NCI-H526 (cell line): ENCODE data around the gene ZFYVE9.
"Not testable (repeated sequence)": the region's sequence is repeated elsewhere in the genome, so short reads cannot be mapped to it uniquely, and the experiment has no call there.

Experiments
- DNase-seq, 2 experiments: peaks; one replicate each; lab custom pipeline; 2025; lab: John Stamatoyannopoulos, UW

Gene ZFYVE9

DNA sequence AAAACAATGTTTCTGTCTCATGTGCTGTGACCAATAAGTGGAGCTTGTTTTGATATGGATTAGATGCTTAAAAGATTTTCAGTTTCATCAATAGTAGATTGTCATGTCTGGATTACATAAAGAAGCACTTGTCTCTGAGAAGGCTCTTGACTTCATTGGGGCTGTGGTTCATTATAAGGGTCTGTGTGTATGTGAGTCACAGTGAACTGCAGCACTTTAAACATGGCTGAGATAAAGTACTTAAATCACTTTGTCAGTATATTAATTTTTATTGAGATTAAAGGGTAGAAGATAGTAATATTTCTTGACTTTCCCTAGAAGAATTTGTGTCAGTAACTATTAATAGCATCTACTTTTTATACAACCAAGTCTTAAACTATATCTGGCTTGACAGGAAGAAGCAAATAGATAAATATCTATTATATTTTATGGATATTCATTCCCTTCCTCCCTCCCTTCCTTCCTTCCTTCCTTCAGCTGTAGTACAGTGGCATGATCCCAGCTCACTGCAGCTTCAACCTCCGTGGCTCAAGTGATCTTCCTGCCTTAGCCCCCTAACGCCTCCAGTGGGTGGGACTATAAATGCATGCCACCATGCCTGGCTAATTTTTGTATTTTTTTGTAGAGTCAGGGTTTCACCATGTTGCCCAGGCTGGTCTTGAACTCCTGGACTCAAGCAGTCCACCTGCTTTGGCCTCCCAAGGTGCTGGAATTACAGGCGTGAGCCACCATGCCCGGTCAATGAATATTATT, 48.8 kb downstream of the ZFYVE9 start:
- DNase-seq: no peak

DNA sequence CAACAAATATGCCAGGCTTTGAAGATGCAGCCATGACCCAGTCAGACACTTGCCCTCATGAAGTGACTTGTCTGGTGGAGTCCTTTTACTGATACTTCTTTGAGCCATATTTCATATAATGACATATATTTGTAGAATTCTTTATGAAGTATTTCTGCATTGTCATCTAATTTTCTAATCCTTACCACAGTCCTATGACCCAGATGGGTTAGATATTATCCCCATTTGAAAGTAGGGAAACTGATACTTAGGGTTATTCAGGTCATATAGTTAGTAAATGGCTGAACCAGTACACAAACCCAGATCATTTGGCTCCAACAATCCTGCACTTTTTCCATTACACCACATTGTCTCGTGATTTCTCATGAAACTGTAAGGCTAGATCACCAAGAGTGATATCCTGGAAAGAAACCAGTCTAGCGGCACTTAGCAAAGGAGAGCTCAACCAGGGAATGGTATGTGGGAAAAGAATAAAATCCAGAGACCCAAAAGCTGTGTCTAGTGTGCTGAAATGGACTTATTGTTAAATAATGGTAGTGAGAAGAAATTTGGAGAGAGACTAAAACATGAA, 49.6 kb downstream of the ZFYVE9 start:
- peak; percentile 27 for DNase-seq

DNA sequence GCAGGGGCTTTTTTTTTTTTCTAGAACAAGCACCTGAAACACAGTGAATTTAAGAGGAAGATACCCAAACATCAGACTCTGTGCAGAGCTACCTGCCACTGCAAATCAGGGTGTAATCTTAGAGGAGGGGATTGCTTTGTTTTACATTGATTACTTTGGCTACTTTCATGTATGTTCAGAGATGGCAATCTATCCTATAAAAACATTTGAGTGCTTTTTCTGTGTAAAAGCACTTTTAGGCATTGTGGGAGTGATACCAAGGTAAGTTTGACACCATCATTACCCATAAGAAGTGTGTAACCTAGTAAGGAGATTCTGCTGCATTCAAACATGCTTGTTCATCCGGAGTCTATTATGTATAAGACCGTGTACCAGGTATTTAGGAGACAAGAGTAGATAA, 50.1 kb downstream of the ZFYVE9 start:
- DNase-seq: peak in 1 of 2 experiments; percentile 64

DNA sequence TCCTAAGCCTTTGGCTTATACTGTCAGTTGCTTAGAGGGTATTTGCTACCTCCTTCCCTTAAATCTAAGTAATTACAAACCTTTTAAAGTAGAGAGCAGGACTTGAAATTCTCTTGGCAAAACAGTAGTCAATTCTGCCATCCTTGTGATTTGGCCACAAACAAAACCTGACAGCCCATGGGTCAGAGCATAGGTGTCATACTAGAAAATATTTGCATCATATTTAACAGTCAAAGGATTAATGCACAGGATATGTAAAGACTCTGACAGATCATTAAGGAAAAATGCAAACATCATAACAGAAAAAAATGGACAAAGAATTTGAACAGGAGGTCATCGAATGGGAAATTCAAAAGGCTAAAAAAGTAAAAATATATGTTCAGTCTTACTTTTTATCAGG, 50.5 kb downstream of the ZFYVE9 start:
- peak; percentile 67 to 81 for DNase-seq

DNA sequence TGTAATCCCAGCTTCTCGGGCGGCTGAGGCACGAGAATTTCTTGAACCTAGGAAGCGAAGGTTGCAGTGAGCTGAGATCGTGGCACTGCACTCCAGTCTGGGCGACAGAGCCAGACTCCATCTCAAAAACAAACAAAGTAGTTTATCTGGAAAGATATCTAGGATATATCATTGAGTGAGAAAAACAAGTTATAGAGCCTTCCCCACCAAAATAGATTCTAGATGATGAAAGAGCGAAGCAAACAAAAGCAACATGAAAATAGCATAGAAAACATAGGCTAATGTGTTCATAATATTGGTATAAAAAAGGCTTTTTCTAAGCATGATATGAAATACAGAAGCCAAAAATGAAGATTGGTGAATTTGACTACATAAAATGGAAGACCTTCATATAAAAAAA, 52.1 kb downstream of the ZFYVE9 start:
- DNase-seq: no peak

DNA sequence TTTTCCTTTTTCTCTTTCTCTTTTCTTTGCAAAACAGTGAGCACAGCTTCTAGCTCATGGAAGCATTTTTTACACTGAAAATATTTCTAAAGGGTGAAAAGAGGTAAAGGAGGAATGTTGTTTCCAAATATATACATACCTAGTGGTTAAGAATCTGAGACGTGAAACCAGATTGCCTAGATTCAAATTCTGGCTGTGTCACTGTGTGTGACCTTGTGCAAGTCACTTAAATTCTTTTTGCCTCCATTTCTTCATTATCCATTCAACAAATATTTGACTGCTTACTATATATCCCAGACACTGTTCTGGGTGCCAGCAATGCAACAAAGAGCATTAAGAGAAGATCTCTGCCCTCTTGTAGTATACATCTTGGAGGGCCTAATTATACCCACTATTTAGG, 53.3 kb downstream of the ZFYVE9 start:
- no peak for DNase-seq

DNA sequence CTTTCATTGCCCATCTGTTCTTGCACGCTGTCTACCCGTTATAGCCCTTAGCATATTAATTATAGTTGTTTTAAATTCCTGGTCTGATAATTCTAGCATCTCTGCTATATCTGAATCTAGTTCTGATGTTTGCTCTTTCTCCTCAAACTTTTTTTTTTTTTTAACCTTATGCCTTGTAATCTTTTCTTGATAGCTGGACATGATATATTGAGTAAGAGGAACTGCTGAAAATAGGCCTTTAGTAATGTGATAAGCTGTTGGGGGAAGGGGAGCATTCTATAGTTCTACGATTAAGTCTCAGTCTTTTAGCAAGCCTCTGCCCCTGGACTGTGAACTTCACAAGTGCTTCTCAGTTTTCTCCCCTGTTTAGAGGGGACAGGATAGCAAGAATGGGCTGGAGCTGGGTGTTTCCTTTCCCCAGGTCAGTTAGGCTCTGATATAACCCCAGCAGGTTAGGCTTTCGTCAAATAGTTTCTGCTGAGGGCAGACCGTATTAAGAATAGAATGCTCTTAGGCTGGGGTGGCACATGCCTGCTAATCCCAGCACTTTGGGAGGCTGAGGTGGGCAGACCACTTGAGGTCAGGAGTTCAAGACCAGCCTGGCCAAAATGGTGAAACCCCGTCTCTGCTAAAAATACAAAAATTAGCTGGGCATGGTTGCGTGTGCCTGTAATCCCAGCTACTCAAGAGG, 62.2 kb downstream of the ZFYVE9 start:
- DNase-seq: no peak

DNA sequence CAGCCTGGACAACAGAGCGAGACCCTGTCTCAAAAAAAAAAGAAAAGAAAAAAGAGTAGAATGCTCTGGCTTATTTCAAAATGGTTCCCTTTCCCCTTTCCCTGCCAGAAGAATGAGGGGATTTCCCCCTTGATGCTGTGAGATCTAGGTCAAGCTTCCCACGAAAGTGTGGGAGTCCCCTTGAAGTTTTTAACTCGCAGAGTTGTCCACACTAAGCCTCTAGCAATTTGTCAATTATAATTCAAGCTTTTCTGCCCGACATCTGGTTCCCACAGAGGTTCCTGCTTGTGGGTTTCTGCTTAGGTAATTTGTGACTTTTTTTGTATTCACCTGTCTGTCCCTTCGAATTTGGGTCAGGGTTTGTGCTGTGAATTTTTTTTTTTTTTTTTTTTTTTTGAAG, 62.8 kb downstream of the ZFYVE9 start:
- no peak for DNase-seq

DNA sequence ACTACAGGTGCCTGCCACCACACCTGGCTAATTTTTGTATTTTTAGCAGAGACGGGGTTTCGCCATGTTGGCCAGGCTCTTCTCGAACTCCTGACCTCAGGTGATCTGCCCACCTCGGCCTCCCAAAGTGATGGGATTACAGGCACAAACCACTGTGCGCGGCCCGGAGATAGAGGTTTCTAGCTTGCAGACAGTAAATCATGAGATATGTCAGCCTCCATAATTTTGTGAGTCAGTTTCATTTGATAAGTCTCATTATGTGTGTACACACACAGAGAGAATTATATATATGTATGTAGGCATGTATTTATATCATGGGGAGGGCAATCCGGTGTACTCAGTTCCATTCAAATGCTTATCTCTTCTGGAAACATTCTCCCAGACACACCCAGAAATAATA, 64.8 kb downstream of the ZFYVE9 start:
- not testable (repeated sequence) for DNase-seq

DNA sequence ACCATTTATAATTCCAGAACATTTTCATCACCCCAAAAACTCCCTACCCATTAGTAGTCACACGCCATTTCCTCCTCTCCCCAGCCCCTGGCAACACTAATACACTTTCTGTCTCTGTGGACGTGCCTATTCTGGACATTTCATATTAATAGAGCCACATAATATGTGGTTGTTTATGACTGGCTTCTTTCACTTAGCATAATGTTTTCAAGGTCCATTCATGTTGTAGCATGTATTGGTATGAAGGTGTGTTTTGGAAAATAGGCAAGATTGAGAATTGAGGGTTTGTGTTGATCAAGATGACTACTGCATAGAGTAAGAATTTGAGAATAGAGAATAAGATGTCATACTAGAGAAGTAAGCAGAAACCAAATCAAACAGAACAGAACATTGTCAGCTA, 67.5 kb downstream of the ZFYVE9 start:
- DNase-seq: no peak

DNA sequence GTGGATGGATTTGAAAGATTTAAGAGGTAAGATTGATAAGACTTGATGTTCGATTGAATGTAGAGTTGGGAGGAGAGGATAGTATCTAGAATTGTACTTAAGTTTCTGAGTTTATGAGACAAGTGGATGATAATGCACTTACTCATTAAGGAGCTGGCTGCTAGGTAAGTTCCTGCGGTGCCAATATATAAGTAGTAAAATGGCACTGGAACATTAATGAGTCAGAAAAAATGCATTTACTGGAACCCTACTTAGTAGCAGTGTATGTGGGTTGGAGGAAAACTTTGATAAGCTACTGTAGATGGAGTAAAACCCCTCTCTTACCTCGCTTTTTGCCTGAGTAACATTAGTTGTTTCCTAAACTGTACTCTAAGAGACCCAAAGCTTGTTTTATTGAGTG, 68.2 kb downstream of the ZFYVE9 start:
- no peak for DNase-seq

DNA sequence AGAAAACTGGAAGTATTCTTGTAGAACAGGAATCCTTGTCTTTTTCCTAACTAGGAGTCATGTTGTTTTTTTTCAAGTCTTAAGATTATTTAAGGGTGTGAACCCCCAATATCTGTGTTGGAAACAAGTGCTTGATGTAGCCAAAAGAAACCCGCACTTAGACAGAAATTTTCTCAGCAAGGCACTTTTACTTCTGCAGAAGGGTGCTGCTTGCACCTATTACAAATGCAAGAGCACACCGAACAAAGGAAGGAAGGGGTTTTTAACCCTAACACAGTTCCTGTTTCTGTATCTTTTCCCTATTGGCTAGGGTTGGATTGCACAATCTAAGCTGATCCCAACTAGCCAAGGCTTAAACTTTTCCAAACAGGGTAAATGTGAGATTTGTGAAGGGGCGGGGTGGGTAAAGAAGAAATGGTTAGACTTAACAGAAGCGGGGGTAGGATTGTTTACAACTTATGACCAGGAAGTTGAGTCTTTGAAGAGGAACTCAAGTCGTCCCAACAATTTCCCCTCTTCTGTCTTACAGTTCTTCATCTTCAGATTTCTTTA, 75.1 kb downstream of the ZFYVE9 start:
- DNase-seq: no peak

DNA sequence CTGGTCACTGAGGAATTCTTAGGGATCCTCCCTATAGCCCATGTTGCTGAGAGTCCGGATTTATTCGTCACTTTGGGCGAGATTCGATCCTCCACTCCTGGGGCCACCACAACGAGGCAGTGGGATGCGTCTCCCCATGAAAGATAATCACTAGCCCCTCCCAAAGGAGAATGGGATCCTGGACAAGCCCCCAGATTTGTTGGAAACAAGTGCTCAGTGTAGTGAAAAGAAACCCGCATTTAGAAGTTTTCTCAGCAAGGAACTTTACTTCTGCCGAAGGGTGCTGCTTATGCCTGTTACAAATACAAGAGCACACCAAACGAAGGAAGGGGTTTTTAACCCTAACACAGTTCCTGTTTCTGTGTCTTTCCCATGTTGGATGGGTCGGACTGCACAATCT, 83.3 kb downstream of the ZFYVE9 start:
- DNase-seq: no peak

DNA sequence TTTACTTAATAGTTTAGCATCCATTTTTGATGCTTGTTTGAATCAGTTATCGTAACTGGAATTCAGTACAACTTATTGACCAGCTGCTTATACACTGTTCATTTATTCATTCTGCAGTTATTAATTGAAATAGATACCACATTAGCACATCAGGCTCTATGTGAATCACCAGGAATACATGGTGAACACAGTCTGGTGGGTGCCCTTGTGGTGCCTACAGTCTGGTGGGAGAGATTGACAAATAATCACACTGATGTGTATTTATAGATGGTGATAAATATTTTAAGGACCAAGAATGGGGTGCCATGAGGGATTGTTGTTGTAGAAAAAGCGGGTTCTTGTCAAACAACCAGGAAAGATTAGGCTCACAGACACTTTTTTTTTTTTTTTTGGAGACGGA, 87.6 kb downstream of the ZFYVE9 start:
- no peak for DNase-seq

DNA sequence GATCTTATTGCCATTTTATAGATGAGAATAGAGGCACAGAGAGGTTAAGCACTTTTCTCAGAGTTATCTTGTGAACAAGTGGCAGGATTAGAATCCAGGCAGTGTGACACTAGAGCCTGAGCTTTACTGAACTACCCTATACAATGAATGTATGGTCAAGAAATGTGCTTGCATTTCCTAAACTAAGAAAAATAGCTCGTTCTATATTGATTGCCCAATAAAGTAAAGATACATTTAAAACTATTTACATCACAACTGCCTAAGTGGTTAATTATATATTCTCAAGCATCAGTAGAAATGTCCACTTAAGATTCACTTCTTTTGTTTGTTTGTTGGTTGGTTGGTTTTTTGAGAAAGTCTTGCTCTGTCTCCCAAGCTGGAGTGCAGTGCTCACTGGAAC, 91.6 kb downstream of the ZFYVE9 start:
- no peak for DNase-seq

DNA sequence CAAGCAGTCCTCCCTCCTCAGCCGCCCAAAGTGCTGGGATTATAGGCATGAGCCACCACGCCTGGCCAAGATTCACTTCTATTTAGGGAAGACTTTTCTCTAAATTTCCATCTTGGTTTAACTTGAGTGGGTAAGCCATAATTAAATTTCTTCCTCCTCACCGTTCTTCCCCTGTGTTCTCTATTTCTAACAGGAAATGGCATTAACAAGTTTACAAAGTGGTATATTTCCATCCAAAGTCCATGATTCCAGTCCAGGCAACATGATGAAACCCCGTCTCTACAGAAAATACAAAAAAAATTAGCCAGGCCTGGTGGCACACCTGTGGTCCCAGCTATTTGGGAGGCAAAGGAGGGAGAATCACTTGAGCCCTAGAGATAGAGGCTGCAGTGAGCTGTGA, 92.1 kb downstream of the ZFYVE9 start:
- DNase-seq: no peak

DNA sequence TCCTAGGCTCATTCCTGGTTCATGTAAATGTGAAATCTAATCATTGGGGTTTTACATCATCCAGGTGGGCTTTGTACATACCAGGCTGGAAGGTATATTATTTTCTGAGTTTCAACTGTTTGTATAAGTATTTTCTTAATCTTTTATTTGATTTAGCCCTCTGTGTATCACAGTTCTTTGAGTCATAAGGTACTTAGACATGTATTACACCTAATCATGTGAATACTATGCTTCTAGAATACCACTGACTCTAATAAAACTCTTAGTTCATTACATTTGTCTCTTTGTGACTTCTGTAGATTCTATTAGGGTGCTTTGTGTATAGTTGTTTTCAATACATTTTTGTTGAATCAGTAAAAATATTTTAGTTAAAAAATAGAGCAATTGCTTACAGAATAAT, 92.8 kb downstream of the ZFYVE9 start:
- no peak for DNase-seq

DNA sequence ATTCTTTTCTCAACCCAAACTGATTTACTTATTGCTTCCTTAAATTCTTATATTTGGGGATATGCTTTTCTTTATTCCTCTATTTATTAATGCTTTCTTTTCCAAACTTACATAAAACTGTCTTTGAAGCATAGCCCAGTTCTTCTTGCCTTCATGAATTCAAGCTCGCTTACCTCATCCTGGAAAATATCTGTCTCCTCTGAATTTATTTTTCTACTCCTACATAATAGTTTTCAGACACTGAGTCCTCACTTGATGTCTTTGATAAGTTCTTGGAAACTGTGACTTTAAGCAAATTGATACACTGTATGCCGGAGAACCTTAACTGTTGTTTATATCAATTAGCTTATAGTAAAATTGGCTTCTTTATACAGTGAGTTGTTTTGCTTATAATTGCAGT, 93.8 kb downstream of the ZFYVE9 start:
- no peak for DNase-seq

DNA sequence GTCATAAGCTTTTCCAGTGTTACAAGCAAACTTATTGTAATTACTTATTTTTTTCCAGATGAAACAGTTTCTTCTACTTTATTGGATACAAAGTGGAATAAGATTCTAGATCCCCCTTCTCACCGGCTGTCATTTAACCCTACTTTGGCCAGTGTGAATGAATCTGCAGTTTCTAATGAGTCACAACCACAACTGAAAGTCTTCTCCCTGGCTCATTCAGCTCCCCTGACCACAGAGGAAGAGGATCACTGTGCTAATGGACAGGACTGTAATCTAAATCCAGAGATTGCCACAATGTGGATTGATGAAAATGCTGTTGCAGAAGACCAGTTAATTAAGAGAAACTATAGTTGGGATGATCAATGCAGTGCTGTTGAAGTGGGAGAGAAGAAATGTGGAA, 95.5 kb downstream of the ZFYVE9 start:
- DNase-seq: no peak

DNA sequence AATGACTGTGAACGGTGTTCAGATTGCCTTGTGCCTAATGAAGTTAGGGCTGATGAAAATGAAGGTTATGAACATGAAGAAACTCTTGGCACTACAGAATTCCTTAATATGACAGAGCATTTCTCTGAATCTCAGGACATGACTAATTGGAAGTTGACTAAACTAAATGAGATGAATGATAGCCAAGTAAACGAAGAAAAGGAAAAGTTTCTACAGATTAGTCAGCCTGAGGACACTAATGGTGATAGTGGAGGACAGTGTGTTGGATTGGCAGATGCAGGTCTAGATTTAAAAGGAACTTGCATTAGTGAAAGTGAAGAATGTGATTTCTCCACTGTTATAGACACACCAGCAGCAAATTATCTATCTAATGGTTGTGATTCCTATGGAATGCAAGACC, 96.6 kb downstream of the ZFYVE9 start:
- no peak for DNase-seq

DNA sequence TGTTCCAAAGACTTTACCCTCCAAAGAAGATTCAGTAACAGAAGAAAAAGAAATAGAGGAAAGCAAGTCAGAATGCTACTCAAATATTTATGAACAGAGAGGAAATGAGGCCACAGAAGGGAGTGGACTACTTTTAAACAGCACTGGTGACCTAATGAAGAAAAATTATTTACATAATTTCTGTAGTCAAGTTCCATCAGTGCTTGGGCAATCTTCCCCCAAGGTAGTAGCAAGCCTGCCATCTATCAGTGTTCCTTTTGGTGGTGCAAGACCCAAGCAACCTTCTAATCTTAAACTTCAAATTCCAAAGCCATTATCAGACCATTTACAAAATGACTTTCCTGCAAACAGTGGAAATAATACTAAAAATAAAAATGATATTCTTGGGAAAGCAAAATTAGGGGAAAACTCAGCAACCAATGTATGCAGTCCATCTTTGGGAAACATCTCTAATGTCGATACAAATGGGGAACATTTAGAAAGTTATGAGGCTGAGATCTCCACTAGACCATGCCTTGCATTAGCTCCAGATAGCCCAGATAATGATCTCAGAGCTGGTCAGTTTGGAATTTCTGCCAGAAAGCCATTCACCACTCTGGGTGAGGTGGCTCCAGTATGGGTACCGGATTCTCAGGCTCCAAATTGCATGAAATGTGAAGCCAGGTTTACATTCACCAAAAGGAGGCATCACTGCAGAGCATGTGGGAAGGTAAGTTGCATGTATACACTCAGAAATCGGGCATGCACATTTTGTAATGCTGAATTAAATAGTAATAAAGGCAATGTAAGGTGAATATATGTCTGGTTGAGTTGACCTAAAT, 97.2 kb downstream of the ZFYVE9 start:
- no peak for DNase-seq

DNA sequence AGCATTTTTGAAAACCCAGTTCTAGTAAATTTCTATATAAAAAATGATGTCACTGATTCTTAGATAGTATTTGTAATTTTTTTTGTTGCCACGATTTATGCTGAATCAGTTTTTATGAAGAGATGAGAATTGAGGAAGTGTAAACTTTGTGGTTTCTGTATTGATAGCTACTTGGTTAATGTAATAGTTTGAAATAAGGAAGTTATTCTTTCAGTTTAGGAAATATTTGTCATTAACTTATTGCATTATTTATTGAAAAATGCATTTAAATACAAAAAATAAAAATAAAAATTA, 97.8 kb downstream of the ZFYVE9 start:
- DNase-seq: no peak
